Muscle of back (tissue), 11 donors: Measurements from ENCODE around the gene BNIPL. TPM values are rescaled to one million over a fixed set of nuclear protein-coding genes. Genes with fewer than 3 reads are reported as not detected.

Source experiments
- DNase-seq, 3 donors: peaks; one replicate each; pipeline versions ENCODE4 v3.0.0 to v3.0.0-alpha.2; 2013
- polyA plus RNA-seq, 10 donors: library from polyadenylated mRNA; unstranded; fragments of 120-200 nt; gene quantifications; one replicate each; pipeline ENCODE4 v1.2.1, GENCODE V29; 2013; ENCODE audit not compliant: insufficient read length in 10 of 10

BNIPL gene
- polyA plus RNA-seq, 10 donors: 0.23 to 5.2 (median 0.83) TPM

DNA sequence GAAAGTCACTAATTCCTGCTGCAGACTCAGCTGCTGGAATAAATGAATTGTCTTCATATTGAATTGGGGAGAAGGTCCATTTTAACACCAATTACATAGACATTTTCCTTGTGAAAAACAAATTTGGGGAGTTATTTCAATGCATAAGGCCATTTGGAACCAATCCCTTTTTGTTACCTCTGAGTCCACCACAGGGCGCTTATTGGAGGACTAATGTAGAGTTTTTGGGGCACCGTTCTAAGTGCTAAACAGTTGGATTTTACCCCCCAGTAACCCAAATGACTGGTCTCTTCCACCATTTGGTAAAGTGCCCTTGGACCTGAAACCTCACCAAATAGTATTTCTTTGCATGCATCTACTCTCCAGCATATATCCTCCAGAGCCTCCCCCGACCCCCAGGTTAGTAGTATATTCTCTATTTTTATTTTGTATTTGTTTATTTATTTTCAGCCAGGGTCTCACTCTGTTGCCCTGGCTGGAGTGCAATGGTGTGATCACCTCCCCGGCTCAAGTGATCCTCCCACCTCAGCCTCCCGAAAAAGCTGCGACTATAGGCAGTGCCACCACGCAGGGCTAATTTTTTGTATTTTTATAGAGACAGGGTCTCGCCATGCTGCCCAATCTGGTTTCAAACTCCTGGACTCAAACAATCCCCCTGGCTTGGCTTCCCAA is 26.6 kb upstream of the BNIPL start:
- DNase-seq: no peak

DNA sequence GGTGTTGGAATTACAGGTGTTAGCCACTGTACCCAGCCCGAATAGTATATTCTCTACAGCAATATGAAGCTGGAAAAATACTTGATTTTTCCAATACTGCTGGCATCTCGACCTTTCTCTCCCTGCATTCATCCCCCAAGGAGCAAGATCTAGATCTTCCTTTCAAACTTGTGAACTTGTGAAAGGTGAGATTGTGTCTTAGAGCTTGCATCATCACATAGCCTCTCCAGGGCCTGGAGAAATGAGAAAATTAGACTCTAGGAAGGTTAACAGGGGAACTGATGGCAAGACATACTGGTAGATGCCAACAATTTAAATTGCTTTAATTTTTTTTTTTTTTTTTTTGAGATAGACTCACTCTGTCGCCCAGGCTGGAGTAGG is 26.1 kb upstream of the BNIPL start:
- DNase-seq: no peak

DNA sequence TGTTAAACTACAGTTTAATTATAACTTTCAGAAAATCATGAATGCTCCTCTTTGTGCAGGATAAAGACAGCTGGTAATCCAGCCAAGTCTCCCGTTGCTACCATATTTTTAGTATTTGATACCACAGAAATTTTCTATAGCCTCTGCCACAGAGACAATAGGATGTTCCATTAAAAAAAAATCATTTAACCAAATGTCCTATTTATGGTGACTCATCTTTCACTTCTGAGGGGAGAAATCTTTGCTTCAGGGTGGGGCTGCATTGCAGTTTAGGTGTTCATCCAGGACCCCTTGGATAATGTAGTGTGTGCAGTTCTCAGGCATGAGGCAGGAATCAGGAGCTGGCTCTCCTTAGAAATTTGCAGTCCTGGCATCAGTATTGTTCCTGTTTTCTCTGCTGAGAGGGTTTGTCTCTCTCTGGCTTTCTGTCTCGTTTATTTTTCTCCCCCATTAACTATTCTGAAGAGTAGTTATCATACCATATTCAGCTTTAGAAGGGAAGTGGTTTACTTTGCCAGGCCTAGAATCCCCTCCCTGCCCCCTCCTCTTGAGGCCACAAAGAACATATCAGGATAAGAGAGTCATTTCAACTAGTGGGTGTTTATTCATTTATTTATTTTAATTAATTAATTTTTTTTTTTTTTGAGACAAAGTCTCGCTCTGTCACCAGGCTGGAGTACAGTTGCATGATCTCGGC is 25.1 kb upstream of the BNIPL start:
- no peak for DNase-seq

DNA sequence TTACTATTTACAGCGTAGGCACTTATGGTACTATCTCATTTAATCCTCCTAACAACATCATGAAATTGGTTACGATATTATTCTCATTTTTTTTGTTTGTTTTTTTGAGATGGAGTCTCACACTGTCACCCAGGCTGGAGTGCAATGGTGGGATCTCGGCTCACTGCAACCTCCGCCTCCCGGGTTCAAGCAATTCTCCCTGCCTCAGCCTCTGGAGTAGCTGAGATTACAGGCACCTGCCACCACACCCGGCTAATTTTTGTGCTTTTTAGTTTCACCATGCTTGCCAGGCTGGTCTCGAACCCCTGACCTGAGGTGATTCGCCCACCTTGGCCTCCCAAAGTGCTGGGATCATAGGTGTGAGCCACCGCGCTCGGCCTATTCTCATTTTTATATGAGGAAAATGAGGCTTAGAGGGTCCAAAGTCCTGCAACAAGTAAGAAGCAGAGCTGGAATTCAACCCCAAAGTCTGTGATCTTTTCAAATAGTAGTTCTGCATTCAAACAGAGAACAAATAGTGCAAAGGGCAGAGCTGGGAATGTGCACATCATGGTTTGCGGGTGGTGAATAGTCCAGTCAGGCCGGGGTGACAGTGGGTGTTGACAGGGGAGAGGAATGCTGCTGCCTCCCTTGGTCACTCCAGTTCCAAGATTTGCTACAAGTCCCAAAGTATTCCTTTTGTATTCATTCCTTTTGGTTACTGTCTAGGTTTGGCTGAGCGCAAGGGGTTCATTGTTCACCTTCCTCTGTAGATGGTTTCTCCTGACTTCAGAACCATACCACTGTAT is 23.5 kb upstream of the BNIPL start:
- DNase-seq: no peak

DNA sequence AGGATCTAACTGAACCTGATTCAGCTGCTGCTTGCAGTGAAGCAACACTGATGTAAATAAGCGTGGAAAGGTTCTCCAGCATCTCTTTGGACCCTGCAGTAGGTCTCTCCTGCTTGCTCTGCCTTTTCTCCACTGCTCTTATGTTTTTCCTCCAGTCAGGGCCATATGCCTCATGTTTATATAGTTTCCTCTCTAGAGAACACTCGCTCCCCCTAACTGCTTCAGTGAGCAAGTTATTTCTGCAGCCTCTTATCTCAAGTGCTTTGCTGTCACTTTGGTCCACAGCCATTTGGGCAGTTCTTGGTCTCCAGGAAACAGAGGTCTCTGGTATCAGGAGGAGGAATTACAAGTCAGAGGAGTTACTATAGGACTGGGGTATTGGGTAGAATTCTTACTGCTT is 22.9 kb upstream of the BNIPL start:
- no peak for DNase-seq

DNA sequence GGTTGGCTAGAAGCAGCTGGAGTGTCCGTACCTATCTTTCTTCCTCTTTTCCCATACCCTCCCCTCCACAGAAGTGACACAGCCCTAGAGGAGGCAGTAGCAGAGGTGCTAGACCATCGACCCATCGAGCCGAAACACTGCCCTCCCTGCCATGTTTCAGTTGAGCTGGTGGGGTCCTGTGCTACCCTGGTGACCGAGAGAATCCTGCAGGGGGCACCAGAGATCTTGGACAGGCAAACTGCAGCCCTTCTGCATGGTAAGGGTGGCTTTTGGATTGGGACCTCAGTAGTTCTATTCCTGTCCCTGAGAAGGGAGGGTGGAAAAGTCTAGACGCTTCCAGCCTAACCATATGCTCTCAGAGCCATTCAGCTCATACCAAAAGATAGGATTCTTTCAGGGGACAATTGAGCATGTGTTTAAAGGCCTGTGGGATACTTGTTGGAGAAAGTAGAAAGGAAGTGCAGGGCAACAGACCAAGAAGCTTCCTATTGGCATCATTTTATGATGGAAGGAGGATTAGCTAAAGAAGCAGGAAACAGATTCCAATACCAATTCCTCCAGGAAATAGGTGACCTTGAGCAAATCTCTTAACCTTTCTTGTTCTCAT is 11.7 kb upstream of the BNIPL start:
- DNase-seq: peak; percentile 61 to 75 (median 68)

DNA sequence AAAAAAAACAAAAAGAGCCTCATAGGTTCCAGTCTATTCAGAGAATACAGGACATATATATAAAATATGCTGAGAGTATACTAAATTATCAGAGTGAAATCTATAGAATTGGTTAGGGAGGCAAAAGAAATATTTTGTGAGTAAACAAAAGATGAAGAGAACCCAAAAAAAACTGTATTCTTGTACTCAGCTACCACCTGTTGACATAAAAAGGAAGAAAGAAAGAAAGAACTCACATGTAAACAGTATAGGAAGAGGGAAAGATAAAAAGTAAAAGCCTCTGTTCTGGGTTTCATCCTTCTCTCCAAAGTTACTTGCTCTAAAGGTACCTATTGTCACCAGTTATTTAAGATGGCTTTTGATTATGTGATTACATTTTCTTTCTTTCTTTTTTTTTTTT is 9.9 kb upstream of the BNIPL start:
- DNase-seq: no peak

- DNase-seq: no peak
Observed at GRCh38 chr1:151032164-151032563, 4.2 kb upstream of the BNIPL start.

DNA sequence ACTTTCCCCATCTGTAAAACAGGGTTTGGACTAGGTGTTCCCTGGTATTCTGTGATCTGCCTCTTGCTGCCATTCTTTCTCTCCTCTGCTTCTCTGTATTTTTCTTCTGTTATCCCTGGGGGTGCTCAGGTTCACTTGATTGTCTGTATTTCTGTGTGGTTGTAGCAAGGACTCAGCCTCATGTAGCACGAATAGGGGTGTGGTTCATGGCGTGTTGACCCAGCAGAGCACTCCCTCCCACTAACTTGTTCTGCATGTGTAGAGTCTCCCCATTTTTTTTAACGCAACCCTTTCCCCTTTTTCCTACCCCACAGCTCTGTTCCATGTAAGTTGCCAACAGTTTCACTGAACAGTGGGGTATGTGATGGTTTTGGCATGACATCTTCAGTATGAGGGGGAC is 1.2 kb upstream of the BNIPL start:
- DNase-seq: no peak

DNA sequence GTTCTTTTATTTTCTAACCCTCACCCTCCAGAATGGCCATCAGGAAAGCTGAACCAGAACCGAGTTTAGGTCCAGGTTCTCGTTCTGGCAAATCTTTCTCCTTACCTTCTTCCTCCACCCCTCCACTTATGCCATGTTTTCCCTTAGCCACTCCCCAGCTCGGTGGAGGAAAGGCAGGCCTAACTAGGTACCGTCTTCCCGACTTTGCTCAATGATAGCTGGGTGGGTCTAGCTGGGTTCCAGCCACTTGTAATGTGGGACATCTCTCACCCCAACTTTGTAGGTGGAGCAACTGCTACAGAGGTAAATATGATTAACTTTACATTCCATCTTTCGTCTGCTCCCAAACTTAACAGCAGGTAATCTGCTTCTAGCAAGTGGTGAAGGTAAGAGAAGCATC is 646 bp downstream of the BNIPL start:
- DNase-seq: no peak

DNA sequence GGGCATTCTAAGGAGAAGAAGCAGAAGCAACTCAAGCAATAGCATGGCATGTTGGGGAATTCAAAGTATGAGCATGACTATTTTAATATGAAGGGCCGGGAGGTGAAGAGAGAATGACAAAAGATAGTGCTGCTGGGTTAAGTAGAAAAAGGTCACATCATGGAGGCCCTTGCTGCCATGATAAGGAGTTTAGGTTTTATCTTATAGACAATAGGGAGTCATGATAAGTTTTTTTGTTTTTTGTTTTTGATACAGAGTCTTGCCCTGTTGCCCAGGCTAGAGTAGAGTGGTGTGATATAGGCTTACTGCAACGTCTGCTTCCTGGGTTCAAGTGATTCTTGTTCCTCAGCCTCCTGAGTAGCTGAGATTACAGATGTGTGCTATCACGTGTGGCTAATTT is 3.1 kb downstream of the BNIPL start:
- DNase-seq: no peak

DNA sequence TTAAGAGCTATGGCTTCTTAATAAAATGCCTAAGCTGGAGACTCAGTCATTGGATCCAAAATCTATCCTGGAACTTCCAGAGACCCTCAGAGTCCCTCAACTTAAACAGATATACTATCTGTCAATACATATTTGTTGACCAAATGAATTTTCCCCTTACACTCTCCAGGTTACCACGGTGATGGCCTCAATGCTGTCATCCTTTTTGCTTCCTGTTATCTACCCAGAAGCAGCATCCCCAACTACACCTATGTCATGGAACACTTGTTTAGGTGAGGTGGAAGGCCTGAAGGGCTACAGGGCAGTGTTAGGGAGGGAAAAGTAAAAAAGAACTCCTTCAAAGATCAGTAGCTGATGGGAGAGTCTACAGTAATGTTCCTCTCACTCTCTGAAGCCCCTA is 6.8 kb downstream of the BNIPL start:
- no peak for DNase-seq

DNA sequence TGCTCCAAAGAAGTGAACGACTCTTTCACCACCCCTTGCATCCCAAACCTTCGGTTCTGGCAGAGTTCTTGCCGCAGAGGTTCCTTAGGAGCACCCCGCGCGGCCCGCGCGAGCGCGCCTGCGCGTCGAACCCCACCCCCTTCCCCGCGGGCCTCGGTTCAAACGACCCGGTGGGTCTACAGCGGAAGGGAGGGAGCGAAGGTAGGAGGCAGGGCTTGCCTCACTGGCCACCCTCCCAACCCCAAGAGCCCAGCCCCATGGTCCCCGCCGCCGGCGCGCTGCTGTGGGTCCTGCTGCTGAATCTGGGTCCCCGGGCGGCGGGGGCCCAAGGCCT is 11.2 kb downstream of the BNIPL start, which contains the start of gene C1orf56:
TSS of gene C1orf56 (plus strand) at position 161 of the 334 bp plus-strand sequence. CDS start at position 258, 97 bp downstream.
- peak; percentile 67 to 92 (median 89) for DNase-seq

DNA sequence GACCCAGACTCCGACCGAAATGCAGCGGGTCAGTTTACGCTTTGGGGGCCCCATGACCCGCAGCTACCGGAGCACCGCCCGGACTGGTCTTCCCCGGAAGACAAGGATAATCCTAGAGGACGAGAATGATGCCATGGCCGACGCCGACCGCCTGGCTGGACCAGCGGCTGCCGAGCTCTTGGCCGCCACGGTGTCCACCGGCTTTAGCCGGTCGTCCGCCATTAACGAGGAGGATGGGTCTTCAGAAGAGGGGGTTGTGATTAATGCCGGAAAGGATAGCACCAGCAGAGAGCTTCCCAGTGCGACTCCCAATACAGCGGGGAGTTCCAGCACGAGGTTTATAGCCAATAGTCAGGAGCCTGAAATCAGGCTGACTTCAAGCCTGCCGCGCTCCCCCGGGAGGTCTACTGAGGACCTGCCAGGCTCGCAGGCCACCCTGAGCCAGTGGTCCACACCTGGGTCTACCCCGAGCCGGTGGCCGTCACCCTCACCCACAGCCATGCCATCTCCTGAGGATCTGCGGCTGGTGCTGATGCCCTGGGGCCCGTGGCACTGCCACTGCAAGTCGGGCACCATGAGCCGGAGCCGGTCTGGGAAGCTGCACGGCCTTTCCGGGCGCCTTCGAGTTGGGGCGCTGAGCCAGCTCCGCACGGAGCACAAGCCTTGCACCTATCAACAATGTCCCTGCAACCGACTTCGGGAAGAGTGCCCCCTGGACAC is 11.7 kb downstream of the BNIPL start:
- peak in 2 of 3 donors; percentile 63 to 85 for DNase-seq

DNA sequence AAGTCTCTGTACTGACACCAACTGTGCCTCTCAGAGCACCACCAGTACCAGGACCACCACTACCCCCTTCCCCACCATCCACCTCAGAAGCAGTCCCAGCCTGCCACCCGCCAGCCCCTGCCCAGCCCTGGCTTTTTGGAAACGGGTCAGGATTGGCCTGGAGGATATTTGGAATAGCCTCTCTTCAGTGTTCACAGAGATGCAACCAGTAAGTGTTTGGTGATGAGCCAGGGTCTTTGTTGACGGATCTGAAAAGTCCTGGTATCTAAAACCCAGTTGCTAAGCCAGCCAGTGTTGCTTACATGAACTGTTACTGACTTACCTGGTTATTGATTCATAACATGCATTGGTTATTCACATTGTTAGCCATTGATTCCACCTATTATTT is 12.3 kb downstream of the BNIPL start:
- no peak for DNase-seq

DNA sequence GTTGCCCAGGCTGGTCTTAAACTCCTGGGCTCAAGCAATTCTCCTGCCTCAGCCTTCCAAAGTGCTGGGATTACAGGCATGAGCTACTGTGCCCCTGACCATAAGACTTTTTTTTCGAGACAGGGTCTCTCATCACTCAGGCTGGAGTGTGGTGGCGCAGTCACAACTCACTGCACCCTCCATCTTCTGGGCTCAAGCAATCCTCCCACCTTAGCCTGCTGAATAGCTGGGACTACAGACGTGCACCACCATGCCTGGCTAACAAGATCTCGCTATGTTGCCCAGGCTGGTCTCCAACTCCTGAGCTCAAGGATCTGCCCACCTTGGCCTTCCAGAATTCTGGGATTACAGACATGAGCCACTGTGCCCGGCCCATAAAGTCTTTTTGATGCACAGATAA is 13.1 kb downstream of the BNIPL start:
- DNase-seq: no peak

DNA sequence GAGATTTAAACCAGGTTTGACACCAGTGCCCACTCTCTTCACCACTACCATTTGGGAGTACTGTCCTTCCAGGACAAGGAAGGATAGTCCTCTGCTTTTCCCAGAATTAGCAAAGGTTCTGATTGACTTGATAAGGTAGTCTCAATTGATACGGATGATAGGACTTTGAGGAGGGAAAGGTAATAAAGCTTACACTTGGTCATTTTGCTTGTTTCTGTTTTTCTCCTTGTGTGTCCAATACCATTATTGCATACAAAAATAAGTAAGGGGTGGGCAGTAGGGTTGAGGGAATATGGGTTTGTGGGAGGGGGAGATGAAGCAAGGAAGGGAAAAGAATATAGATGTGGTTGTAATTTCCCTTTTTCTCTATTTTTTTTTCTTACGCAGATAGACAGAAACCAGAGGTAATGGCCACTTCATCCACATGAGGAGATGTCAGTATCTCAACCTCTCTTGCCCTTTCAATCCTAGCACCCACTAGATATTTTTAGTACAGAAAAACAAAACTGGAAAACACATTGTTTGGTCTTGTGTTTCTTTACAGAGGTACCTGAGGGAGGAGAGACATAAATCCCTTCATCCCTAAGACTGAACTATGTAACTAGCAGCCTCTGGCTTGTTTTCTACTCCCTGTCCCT is 13.8 kb downstream of the BNIPL start:
- no peak for DNase-seq

- no peak for DNase-seq
Observed at GRCh38 chr1:151051356-151052009, 15.1 kb downstream of the BNIPL start.

- DNase-seq: no peak
Observed at GRCh38 chr1:151054971-151055547, 18.7 kb downstream of the BNIPL start.

- DNase-seq: no peak
Observed at GRCh38 chr1:151055581-151055980, 19.2 kb downstream of the BNIPL start.
